CD4-positive, alpha-beta T cell treated with Interleukin-6 at 100 ng/mL for 8 hours (primary cell): Measurements from ENCODE around the gene SAP30BP.
A peak's percentile ranks its signal among the peaks of the same experiment; 100 is the strongest.

Experiments used
- DNase-seq: peaks from one replicate; pipeline ENCODE4 v3.0.0-alpha.2; 2020; ENCODE audit warnings: mixed read lengths, low spot score

SAP30BP gene

DNA sequence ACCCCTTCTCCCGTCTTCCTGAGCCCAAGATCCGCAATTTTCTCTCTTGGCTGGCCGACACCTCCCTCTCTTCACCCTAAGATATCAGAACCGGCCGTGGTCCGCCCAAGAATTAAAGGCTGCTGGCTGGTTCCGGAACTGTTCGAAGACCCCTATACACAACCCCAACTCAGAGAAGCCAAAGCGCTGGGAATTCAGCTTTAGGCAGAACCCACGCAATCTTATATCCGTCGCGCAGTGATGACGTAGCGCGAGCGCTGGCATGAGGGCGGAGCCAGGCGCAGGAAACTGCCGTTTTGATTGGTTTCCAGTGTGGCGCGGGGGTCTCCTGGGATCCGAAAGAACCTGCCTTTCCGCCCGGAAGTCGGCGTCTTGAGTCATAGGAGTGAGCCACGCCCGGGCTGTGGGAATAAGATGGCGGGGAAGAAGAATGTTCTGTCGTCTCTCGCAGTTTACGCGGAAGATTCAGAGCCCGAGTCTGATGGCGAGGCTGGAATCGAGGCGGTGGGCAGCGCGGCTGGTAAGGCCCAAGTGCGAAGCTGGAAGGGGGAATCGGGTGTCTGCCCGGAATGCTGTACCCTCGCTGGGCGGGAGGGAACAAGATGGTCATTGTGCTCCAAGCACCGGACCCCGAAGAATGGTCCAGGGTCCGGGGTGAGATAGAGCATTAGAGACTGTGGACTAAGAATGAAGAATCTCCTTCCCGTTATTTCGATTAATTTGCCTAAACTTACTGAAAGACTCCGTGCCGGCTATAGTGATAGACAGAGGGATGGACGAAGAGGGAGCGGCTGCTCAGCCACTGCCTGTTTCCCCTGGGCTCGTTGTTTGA, at the start of gene SAP30BP, which contains the start of gene RECQL5:
TSS of gene SAP30BP (plus strand) at position 380 of the 832 bp plus-strand sequence. CDS start at position 415, 35 bp downstream.
TSS of gene RECQL5 (minus strand) at position 196 of the 832 bp plus-strand sequence. CDS start 597 bp downstream, outside the sequence.
- peak; percentile 96 for DNase-seq

DNA sequence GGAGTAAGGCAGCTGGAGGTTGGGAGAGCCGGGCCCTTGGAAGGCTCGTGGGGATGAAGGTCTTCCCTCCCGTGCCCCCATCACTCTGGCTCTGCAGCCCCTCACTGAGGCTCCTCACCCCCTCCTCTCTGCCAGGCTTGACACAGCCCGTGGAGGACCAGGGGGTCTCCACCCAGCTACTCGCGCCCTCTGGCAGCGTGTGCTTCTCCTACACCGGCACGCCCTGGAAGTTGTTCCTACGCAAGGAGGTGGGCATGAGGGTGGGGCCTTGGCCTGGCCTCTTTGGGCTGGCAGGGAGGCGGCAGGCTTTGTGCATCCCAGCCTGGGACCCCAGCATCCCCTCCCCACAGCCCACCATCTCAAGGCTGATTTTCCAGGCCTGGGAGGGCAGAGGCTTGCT, 49.5 kb upstream of the SAP30BP start:
- no peak for DNase-seq

GRCh38 chr17:75619506-75620431, 47.4 kb upstream of the SAP30BP start:
- DNase-seq = no peak

- DNase-seq = no peak
Observed at GRCh38 chr17:75621489-75621888, 45.6 kb upstream of the SAP30BP start.

- no peak for DNase-seq
Observed at GRCh38 chr17:75622076-75622475, 45.1 kb upstream of the SAP30BP start.

DNA sequence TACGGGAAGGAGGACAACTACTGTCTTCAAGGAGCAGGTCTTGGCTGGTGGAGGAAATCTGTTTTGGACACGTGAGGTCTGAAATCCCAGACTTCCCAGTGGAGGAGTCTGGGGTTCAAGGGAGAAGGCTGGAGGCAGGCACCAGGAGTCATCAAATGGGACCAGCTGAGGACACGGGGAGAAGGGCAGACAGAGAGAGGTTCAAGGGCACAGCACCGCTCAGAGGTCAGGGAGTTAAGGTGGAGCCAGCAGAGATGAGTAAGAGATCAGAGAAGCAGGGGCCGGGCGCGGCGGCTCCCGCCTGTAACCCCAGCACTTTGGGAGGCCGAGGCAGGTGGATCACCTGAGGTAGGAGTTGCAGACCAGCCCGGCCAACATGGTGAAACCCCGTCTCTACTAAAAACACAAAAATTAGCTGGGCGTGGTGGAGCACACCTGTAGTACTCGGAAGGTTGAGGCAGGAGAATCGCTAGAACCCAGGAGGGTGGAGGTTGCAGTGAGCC, 44.3 kb upstream of the SAP30BP start:
- no peak for DNase-seq

DNA sequence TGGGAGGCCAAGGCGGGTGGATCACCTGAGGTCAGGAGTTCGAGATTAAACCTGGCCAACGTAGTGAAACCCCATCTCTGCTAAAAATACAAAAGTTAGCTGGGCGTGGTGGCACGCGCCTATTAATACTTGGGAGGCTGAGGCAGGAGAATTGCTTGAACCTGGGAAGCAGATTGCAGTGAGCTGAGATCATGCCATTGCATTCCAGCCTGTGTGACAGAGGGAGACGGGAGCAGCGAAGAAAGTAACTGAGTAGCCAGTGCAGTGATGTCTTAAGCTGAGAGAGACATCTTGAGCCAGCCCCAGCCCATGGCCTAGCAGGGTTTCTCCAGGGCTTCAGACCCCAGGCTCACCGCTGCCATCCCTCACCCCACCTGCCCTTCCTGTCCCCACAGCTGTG, 43.8 kb upstream of the SAP30BP start:
- no peak for DNase-seq

DNA sequence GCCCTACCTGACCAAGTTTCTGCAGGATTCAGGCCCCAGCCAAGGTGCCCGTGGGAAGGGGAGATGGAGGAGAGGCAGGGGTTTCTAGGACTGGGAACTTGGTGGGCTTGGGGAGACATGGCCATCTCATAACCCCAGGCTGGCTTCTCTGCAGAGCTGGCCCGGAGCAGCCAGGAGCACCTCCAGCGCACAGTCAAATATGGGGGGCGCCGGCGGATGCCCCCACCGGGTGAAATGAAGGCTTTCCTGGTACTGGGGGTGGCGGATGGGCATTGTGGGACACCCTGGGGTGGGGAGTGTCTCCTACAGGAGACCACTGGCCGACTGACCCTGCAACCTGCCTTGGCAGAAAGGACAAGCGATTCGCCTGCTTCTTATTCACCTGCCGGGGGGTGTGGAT, 43.1 kb upstream of the SAP30BP start:
- DNase-seq = no peak

DNA sequence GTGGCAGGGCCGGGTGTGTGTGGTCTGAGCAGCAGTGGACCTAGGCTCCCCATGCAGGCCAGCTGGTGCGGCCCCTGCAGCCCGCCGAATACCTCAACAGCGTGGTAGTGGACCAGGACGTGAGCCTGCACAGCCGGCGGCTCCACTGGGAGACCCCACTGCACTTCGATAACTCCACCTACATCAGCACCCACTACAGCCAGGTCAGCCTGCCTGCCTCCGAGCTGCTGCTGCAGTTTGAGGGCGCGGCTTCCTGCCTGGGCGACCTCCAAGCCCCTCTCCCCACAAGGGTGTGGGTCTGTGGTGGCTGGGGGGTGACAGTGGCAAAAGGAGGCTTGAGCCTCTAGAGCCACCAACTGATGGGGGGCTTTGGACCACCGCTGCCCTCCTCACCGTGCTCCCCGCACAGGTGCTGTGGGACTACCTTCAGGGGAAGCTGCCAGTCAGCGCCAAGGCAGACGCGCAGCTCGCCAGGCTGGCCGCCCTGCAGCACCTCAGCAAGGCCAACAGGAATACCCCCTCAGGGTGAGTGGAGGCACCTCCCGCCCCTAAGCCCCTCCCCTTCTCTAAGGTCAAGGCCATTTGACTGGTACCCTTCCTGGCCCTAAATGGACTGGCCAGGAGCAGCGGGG, 42.3 kb upstream of the SAP30BP start:
- DNase-seq = no peak

DNA sequence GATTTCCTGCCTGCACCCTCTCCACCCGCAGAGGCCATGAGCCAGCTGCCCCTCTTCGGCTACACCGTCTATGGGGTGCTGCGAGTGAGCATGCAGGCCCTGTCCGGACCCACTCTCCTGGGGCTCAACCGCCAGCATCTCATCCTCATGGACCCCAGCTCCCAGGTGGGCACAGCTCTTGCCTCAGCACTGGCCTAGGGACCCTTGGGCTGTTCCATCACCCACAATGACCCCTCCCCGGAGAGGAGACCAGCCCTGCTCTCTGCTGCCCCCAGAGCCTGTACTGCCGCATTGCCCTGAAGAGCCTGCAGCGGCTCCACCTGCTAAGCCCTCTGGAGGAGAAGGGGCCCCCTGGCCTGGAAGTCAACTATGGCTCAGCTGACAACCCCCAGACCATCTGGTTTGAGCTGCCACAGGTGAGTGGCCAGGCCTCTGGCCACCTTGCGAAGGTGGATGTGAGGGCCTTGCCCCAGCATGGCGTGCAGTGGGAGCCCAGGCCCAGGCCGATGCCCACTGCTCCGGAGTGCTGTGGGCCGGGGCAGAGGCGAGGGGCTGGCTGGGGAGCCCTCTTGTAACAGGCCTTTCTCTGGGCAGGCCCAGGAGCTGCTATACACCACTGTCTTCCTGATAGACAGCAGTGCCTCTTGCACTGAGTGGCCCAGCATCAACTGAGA, 41.2 kb upstream of the SAP30BP start:
- no peak for DNase-seq

DNA sequence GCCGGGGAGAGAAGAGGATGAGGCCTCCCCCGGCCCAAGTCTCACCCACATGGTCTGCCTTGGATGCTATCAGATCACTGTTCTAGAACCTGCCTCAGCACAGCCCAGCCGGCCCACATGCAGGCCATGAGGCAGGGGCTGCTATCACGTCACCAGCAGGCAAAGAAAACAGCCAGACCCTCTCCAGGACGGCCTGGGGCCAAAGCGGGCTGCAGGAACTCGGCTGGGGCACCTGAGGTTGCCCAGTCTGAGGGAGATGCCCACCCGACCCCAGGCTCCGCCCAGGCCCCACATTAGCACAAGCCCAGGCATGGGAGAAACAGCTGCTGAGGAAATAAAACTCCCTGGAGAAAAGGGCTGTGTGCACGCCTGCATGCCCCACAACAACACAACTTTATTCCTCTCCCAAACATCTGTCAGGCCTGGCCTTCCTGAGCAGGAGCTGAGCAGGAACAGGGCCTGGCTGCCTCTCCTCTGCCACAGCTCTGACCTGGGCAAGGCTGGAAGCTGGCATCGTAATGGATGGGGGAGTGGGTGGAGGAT, 40.6 kb upstream of the SAP30BP start:
- no peak for DNase-seq

DNA sequence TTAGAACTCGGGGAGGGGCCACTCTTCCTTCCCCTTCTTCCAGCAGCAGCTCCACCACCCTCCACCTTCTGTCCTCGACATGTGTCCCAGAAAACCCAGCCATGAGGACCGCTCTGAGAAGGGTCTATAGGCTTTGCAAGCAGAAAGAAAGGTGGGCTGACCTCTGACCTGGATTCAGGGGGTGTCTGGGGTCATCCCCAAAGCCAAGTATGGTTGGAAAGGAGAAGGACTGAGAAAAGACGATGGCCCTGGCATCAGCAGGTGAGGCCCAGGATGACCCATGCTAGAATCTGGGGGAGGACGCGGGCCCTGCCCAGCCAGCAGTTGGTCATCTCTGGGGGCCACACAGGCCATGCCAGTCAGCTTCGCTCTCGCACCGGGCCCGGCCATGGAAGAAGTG, 40.0 kb upstream of the SAP30BP start:
- no peak for DNase-seq

- no peak for DNase-seq
Observed at GRCh38 chr17:75628425-75628824, 38.7 kb upstream of the SAP30BP start.

- no peak for DNase-seq
Observed at GRCh38 chr17:75629157-75629556, 38.0 kb upstream of the SAP30BP start.

GRCh38 chr17:75630071-75630917, 36.8 kb upstream of the SAP30BP start:
- no peak for DNase-seq

GRCh38 chr17:75631353-75631752, 35.8 kb upstream of the SAP30BP start:
- DNase-seq = no peak

DNA sequence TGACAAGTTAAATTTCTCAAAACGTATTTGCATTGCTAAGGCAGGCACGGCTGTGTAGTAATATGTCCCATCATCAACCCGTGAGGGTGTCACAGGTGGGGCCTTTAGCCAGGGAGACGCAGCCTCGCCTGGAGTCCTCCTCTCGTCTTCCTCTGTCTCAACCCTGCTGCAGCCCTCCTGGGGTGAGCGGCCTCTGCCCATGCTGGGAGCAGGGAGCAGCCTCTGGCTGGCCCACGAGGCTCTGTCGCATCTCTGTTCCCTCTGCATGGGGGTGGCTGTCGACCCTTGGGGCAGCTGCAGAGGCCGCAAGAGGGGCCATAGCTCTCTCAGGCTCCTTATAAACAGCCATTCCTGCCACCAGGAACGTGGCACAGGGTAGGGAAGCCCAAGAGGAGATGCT, 34.7 kb upstream of the SAP30BP start:
- DNase-seq = no peak

DNA sequence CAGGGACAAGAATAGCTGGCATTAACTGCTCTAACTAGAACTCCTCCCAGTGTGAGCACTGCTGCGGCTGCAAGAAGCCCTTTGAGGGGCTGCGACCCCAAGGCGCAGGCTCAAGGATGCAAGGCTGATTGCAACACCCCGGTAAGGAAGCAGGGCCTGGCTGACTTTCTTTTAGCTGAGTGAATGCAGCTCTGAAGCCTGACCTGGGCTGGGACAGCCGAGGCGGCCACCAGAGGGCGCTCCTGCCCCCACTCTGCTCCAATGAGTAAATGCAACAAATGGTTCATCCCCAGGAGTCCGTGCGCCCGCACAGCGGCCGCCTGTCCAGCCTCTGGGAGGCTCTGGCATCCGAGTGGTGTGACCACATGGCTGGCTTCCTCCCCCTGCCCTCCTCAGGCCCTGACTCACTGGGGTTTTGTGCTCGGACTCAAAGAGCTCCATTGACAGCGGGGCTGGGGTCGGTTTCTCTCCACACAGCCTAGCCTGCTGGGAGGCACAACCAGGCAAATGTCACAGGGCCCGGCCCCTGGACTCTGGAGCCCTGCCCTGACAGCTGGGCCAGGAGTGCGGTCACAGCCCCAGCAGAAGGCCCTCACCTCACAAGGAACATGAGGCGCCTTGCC, 34.2 kb upstream of the SAP30BP start, which contains the start of gene SMIM5:
TSS of gene SMIM5 (plus strand) at position 572 of the 623 bp plus-strand sequence. CDS start 6,768 bp downstream, outside the sequence.
- DNase-seq = peak; percentile 76

GRCh38 chr17:75633486-75634375, 33.4 kb upstream of the SAP30BP start:
- peak; percentile 42 for DNase-seq
